ENCODE results near the gene NFATC2.
"Not testable (repeated sequence)": the region's sequence is repeated elsewhere in the genome, so short reads cannot be mapped to it uniquely, and the experiment has no call there.

Gene NFATC2

DNA sequence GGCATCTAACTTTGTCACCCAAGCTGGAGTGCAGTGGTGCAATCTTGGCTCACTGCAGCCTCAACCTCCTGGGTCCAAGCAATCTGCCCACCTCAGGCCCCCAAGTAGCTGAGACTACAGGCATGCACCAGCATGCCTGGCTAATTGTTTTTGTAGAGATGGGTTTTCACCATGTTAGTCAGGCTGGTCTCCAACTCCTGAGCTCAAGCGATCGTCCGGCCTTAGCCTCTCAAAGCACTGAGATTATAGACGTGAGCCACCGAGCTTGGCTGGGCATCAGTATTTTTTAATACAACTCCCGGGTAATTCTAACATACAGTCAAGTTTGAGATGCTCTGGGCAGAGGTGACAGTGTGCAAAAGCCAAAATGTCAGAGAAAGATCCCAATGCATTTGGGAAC lies 73.5 kb downstream of the NFATC2 start:
- DNase-seq = no peak

GRCh38 chr20:51468636-51469035 lies 73.9 kb downstream of the NFATC2 start:
- no peak for DNase-seq

DNA sequence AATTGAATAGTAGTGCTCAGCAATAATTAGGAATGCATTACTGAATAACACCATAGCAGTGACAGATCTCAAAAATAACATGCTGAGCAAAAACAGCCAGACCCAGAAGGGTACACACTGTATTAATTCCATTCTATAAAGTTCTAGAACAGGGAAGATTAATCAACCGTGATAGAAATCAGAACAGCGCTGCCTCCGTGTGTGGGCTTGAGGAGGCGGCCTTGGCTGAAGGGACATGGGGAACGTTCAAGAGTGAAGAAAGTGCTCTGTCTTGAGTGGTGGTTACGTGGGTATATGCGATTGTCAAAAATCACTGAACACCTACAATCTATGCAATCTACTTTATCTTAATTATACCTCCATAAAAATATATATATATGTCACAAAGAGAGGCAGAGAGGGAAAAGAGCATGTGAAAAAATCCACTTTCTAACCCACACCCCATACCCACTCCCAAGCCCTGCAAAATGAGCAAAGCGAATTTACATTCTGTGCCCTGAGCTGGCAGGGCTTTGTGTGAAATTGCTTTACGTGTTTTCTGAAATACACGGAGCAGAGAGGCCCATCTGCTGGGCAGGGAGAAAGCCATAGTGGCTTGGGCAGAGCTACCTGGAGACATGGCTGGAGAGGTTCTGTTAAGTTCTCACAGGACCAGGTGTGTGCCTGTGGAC lies 74.4 kb downstream of the NFATC2 start:
- DNase-seq = no peak

DNA sequence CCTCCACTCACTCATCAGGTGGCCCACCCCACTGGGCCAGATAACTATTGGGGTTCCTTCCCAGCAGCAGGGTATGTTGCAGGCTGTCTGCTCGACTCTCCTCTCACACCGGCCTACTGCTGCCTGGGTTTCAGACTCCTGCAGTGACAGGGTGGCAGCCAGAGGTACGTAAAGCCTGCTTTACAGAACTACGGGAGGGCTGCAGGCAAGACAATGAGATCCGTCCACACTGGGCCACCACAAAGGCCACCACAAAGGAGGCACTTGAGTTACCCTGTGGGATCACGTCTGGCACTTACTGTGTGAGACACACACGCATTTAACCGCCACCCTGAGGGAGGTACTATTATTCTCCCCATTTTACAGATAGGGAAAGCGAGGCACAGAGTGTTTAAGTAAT lies 78.5 kb downstream of the NFATC2 start:
- no peak for DNase-seq

GRCh38 chr20:51463560-51463959 lies 79.0 kb downstream of the NFATC2 start:
- no peak for DNase-seq

- no peak for DNase-seq
Measured at GRCh38 chr20:51462566-51463276, 79.8 kb downstream of the NFATC2 start.

GRCh38 chr20:51461846-51462245 lies 80.7 kb downstream of the NFATC2 start:
- DNase-seq = not testable (repeated sequence)

GRCh38 chr20:51461306-51461705 lies 81.2 kb downstream of the NFATC2 start:
- no peak for DNase-seq

- no peak for DNase-seq
Measured at GRCh38 chr20:51460569-51461265, 81.8 kb downstream of the NFATC2 start.

- no peak for DNase-seq
Measured at GRCh38 chr20:51460163-51460562, 82.4 kb downstream of the NFATC2 start.

GRCh38 chr20:51458751-51459439 lies 83.6 kb downstream of the NFATC2 start:
- no peak for DNase-seq

- no peak for DNase-seq
Measured at GRCh38 chr20:51457533-51457932, 85.0 kb downstream of the NFATC2 start.

DNA sequence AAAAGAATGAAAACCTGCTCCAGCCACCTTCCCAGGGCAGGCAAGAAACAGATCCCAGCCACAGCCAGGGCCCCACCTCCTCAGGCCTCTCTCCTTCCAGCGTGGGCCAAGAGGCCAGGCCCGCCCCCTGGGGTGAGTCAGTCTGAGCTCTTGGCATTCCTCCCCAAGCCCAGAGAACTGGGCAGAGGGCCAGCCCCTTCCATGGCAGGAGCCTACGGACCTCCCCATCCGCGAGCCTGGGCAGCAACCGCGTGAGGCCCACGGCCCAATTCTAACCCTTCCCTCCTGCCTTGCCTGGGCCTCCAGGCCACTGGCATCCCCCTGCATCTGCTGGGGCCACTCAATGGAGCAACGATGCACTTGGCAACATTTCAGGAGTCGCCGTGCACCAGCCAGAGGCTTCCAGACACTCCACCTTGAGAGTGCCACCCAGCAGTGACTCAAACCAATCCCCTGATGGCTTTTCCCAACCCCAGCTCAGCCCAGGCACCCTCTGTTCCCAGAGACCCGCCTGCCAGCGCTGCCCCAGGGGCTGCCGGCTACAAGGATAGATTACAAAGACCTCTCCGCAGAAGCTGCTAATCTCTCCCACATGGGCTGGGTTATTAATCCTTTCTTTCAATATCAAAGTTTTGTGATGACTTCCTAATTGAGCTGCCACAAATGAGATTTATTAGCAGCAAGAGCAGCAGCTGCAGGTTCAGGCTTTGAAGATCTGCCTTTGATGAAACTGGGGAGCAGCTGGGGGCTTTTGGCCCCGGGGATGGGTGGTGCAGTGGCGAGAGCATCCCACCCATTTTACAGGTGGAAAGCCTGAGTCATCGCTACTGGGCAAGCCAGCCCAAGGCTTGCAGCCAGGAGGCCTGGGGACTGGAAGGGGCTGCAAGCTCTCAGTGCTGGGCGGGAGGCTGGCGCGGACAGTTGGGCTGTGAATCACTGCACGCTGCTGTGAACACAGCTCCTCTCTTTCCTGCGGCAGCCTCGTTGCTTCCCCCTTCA lies 85.7 kb downstream of the NFATC2 start:
- DNase-seq = no peak

DNA sequence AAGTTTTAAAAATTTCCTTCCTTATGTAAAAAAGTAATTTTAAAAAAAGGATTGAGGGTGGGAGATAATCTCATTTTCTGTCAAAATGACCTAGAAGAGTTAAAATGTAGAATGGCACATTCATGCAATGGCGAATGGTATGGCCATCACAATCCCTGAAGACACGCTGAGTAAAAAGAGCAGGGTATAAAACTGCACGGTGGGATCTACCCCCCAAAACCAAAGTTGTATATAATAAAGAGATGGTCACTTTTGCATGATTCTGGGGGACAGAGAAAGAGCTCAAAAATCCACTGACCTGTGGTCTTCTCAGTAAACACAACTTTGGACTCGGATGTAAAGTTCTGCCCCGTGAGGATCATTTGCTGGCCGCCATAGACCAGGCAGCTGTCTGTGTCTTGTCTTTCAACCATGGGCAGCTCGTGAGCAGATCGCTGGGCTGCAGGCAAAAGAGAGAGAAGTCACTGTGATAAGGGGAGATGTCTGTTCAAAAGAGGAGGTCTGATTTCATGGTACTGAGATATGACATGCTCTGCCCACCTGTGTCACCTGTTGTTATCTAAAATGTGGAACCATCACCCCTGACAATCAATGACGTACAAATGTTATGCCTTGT lies 88.2 kb downstream of the NFATC2 start:
- no peak for DNase-seq

DNA sequence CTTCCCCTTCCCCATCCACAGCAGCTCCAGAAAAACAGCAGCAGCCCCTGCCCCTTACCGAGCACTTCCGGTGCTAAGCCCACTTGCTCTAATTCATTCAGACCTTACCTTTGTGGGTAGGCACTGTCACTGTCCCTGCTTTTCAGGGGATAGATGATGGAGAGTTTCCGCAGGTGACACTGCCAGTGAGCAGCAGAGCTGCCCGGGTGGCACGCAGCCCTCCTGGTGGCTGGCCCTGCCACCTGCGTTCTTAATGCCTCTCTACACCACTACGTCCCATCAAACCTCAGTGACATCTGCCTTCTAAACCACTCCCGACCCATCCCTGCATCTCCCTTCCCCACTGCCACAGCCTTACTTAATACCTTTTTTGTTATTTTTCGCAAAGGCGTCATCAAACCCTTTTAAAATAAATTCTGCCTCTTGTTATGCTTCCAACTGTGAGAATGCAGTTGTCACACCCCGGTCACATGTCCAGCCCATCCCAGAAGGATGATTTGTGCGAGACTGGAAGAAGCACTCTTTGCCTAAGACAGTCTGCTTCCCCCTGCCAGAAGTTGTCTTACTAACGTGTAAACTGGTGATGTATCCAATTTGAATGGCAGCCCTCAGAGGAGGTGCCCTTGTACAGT lies 89.7 kb downstream of the NFATC2 start:
- DNase-seq = no peak

GRCh38 chr20:51452091-51452613 lies 90.4 kb downstream of the NFATC2 start:
- no peak for DNase-seq

- no peak for DNase-seq
Measured at GRCh38 chr20:51451484-51451883, 91.0 kb downstream of the NFATC2 start.

DNA sequence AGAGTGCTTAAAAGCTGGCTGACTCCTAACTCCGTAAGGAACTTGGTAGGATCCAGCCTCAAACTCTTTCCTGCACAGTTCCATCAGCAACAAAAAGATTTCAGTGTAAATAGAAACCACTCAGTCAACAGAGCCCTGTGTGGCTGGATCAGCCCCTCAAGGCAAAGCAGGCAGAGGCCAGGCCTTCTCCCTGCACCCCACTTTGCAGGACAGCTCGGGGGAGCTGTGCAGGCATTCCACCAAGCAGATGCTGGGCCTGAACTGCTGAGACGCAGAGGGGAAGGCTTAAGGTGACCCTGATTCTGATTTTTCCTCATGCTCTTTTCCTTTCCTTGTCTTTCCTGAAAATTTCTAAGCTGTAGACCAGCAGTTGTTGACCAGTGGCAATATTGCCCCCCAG lies 91.5 kb downstream of the NFATC2 start:
- no peak for DNase-seq

- DNase-seq = no peak
Measured at GRCh38 chr20:51450221-51450712, 92.3 kb downstream of the NFATC2 start.

DNA sequence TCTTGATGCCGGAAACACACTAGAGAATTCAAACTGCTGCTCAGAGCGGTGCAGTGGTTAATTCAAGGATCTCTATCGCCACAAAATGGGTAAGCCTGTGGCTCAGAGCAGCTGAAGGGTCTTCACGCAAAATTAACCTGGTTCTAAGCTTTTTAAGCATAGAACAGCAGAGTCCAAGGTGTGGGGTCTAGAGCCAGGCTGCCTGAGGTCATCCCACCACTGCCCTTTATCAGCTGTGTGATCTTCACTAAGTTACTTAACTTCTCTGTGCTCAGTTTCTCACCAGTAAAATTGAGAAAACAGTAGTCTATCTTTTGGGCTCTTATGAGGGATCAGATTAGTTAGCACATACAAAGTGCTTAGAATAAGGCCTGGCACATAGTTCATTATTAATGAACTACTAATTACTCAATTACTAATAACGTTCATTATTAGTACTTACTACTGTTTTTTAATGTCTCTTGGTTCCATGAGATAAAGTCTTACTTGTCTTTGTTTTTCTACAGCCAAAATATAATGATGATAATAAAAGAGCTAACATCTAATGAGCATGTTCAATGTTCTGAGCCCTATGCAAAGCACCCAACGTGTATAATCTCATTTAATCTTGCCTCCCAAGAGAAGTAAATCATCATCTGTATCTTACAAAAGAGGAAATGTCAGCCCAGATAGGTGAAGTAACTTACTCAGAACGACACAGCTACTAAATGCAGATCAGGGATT lies 92.9 kb downstream of the NFATC2 start:
- no peak for DNase-seq
